GM08714 (cell line): ENCODE data around the gene TM6SF1.
"Not testable (repeated sequence)": the region's sequence is repeated elsewhere in the genome, so short reads cannot be mapped to it uniquely, and the experiment has no call there.

ENCODE experiments used
- H3K4me3 ChIP-seq: fragments of 200-500 bp; sonication (Bioruptor generic); 2 replicates; pipeline ENCODE4 v1.5.1; 2014; ENCODE audit warnings: mild to moderate bottlenecking, low read length, inconsistent platforms
- ZNF274 ChIP-seq: IDR thresholded peaks from 2 replicates; pipeline ENCODE4 v1.6.1; 2012; ENCODE audit warnings: mild to moderate bottlenecking, low read depth, low read length

TM6SF1 gene

DNA sequence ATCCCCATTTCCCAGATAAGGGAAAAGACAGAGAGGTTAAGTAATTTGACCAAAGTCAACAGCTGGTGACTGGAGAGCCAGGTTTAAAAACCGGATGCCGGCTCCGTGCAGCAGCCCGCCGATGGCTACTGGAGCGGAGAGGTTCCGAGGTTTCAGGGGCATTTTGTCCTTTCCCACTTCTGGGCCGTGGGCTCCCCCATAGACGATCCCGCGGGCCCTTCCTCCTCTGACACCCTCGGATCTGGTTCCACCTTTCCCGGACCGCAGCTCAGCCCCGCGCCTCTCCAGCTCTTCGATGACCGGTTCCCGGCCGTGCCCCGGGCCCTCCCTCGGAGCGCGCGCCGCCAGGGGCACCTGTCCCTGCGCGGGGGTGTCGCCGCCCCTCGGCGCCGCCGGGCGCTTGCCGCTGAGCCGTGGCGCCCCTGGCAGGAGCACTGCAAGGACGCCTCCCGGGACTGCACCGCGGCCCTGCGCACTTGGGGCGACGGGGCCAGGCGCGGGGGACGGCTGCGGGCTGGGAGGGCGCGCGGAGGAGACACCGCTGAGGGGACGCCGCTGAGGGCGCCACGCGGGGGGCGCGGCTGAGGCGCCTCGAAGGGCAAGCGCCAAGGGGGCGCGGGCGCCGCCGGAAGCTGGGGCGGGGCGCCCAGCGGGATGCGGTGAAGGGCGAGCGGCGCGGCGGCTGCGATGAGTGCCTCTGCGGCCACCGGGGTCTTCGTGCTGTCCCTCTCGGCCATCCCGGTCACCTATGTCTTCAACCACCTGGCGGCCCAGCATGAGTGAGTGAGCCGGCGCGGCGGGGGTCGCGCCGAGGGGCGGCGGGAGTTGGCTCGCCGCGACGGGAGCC lies at the start of gene TM6SF1:
TM6SF1 (plus strand) TSS at position 652 of the 847 bp plus-strand sequence; CDS start at position 688, 36 bp downstream.
- TF ChIP-seq ZNF274, result no peak
- peak within 1 kb of the TSS; percentile 74; the same call in 1 of the 2 replicates for H3K4me3 ChIP-seq

GRCh38 chr15:83057696-83058376 lies 49.6 kb upstream of the TM6SF1 start:
- TF ChIP-seq ZNF274, result no peak
- no peak overlapping the region for H3K4me3 ChIP-seq

DNA sequence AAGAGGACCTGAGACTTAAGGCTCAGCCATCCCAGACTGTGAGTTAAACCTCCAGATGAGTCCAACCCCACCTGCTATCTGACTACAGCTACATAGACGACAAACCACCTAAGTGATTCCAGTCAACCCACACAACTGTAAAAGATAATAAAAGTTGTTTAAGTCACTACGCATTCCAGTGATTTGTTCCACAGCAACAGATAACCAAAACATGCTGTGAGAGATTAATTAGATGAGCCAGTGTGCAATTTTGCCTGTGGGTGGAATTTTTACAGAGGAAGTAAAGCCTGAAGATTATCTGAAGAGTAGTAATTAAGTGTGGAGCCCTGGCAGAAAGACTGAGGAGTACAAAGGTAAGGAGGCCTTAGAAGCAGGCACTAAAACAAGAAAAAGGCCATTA lies 45.8 kb upstream of the TM6SF1 start:
- no peak for TF ChIP-seq ZNF274
- no peak overlapping the region for H3K4me3 ChIP-seq

DNA sequence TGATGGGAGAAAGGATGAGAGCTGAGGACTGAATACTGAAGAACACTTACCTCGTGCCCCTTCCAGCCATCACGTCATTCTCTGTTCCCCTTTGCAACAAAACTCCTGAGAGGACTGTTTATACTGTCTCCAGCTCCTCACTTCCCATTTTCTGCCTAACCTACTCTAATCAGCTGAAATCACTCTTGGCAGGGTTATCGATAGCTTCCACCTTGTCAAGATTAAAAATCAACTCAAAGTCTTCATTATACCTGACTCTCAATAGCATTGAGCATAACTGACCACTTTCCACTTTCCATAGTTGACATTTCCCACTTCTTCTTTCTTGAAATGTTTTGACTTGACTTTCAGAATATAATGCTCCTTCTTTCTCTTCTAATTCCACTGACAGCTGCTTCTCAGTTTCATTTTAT lies 44.7 kb upstream of the TM6SF1 start:
- no peak for TF ChIP-seq ZNF274

DNA sequence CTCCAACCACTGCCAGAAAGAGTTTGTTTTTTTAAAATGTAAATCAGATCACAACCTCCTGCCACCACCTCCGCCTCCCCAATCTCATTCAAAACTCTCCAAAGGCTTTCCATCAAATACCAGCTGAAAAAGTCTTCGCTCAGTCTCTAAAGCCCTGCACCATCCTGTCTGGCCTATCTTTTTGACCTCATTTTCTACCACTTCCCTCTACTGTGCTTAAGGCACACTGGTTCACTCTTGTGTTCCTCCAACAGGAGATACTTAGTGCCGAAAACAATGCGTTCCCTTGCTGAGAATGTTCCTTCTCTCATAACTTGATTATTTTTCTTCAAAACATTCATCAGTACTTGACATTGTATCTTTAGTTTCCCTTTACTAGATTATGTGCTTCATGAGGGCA lies 43.9 kb upstream of the TM6SF1 start:
- peak overlapping the region; percentile 53 for H3K4me3 ChIP-seq
- no peak for TF ChIP-seq ZNF274

More for the DNA sequence above, 44.7 kb upstream of the TM6SF1 start:
- peak overlapping the region; percentile 43 for H3K4me3 ChIP-seq

- peak overlapping the region; percentile 88; the same call in 1 of the 2 replicates for H3K4me3 ChIP-seq
- TF ChIP-seq ZNF274, result no peak
These were observed 42.6 kb upstream of the TM6SF1 start for GRCh38 chr15:83064859-83065258.

DNA sequence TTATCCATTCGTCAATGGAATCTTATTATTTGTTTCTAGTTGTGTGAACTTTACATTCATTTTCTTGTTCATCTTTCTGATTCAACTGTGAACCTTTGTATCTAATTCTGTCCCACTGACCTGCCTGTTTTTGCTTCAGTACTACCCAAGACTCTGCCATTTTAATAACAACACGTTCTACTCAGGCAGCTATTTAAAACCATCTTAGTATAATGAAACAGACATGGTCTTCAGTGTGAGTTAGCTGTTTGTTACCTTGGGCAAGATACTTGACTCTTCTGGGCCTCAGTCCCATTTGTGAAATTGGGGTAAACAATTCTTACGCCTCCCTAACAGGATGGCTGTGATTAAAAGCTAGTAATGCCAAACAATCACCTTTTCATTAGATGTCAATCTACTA lies 42.0 kb upstream of the TM6SF1 start:
- no peak for TF ChIP-seq ZNF274
- peak overlapping the region; percentile 88 for H3K4me3 ChIP-seq

- peak overlapping the region; percentile 88 for H3K4me3 ChIP-seq
- no peak for TF ChIP-seq ZNF274
These were observed 41.3 kb upstream of the TM6SF1 start for GRCh38 chr15:83066034-83066733.

GRCh38 chr15:83066734-83067637 lies 40.5 kb upstream of the TM6SF1 start, which contains the start of gene BTBD1:
Gene BTBD1 (minus strand): TSS chr15:83067252. CDS start chr15:83067151, 101 bp downstream.
- TF ChIP-seq ZNF274, result no peak
- peak within 1 kb of the TSS; percentile 88 for H3K4me3 ChIP-seq

DNA sequence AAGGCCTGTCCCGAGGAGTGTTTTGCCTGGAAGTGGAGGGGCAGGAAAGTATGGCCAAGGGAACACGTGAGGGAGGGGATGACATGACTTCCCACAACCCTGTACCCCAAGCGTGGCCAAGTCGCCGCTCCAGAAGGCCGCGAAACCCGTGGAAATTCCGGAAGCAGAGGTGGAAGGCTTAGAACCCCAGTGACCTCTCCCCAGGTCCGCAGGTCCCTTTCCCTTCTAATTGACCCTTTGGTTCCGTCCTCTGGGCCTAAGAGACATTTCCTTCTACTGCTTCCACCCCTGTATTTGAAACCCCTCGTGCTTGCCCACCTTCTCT lies 39.8 kb upstream of the TM6SF1 start:
- TF ChIP-seq ZNF274, result no peak
- peak overlapping the region; percentile 88; the same call in 1 of the 2 replicates for H3K4me3 ChIP-seq

DNA sequence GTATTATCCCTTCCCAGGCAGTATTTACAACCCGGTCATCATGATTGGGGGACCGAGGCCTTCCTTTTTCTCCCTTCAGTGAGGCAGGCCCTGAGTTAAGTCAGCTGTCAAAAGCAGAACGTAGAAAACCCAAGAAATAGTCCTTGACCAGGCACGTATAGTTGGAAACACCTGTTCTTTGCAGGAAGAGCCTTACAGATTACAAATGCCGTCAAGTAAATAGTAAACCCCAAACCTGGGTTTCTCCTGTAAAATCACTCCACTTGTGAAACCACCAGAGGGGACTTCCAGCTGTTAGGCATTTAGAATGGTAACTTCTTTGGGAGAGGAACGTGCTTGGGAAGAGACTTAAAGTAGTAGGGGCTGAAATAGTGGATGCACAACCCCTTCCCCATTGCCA lies 39.4 kb upstream of the TM6SF1 start:
- no peak overlapping the region for H3K4me3 ChIP-seq
- TF ChIP-seq ZNF274, result no peak

- H3K4me3 ChIP-seq, result not testable (repeated sequence)
These were observed 38.2 kb upstream of the TM6SF1 start for GRCh38 chr15:83069211-83069642.

GRCh38 chr15:83077491-83078230 lies 29.8 kb upstream of the TM6SF1 start:
- no peak overlapping the region for H3K4me3 ChIP-seq
- TF ChIP-seq ZNF274, result no peak

DNA sequence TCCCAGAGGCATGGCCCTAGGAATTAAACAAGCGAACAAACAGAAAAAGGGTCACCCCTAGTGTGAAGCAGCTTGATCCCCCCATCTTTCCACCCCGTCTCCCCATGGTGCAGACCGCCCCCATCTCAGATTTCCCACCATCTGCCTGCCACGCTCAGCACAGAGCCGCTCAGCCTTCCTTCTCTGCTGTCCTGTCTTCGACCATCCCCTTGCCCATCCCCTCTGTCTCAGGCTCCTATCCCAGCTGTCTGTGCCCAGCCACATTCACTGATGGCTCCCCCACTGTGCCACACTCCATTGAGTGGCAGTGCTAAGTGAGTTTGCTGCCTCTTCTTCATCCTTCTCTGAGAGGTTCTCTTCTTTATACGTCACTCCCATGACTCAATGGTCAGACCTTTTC lies 28.7 kb upstream of the TM6SF1 start:
- no peak for TF ChIP-seq ZNF274
- no peak overlapping the region for H3K4me3 ChIP-seq
